ENCODE measurements around the gene CCDC150. TPM values are rescaled to one million over a fixed set of nuclear protein-coding genes. Genes with fewer than 3 reads are reported as not detected.

Gene CCDC150
- total RNA-seq, 1 experiment from 2014 or later = 29.2 TPM

DNA sequence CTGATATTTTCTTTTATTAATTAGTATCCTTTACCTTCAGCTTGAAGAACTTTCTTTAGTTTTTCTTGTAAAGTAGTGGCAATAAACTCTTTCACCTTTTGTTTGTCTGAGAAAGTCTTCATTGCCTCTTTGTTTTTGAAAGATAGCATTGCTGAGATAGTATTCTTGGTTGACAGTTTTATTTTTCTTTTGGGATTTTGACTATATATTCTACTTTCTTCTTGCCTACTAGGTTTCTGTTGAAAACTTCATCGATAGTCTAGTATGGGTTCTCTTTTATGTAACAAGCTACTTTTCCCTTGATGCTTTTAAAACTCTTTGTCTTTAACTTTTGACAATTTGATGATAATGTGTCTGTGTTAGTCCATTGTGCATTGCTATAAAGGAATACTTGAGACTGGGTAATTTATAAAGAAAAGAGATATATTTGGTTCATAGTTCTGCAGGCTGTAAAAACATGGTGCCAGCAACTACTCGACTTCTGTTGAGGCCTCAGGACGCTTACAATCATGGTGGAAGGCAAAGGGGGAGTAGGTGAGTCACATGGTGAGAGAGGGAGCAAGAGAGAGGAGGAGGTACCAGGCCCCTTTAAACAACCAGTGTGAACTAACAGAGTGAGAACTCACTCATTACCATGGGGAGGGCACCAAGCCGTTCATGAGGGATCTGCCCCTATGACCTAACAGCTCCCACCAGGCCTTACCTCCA is 12.0 kb downstream of the CCDC150 start:
- Histone ChIP-seq H3K4me3 (replicated peaks in 1 of 2; ENCODE audit: low read depth in 1 of 2, low read length in 2 of 2) (no peak overlapping the region), H3K27ac (ENCODE audit: low read depth, low read length) (no peak overlapping the region), H3K9ac (ENCODE audit: low read length) (no peak overlapping the region), H3K4me2 (ENCODE audit: low read length) (no peak overlapping the region), H3K36me3 (ENCODE audit: control insufficient read depth in 1 of 2, insufficient read depth in 2 of 2, low read length in 2 of 2) (peaks cover 0 to 9% of the 10 kb centered on the region in 2 experiments; a peak in 1 of 4 replicates), H3K27me3 (ENCODE audit: insufficient read depth, low read length) (no peaks in the 10 kb centered on the region), H3K79me2 (ENCODE audit: insufficient read depth, low read length) (peaks cover 71% of the 10 kb centered on the region), H2AFZ (ENCODE audit: low read depth, low read length, poor library complexity, severe bottlenecking) (no peak overlapping the region), H3K9me3 (ENCODE audit: control insufficient read depth in 1 of 2, insufficient read depth in 1 of 2, low read depth in 1 of 2, low read length in 2 of 2) (peaks cover 0 to 16% of the 10 kb centered on the region in 2 experiments; a peak in 3 of 4 replicates), H3K4me1 (ENCODE audit: control insufficient read depth in 1 of 2, insufficient read depth in 2 of 2, low read length in 2 of 2) (no peaks in the 10 kb centered on the region), H4K20me1 (ENCODE audit: insufficient read depth) (no peaks in the 10 kb centered on the region), H3K9me2 (ENCODE audit: insufficient read depth) (no peaks in the 10 kb centered on the region)
- POLR2A ChIA-PET = interaction anchor here (0.6 kb wide), 1 partner anchor 857 kb away, joined by 3 read pairs; no protein-coding TSS in a partner anchor
- TF ChIP-seq SRF (IDR thresholded peaks at IDR 0.05; ENCODE audit: low read depth) (no peak), JUND (IDR thresholded peaks at IDR 0.05) (no peak), ZNF274 (IDR thresholded peaks at IDR 0.05; ENCODE audit: low read depth, low read length) (peak; percentile 56)
- intact Hi-C loops (cut with micrococcal nuclease) = no loop called here
- ATAC-seq = no peak
- RAD21 ChIA-PET (ENCODE audit: low non-redundant PET in 1 of 2, low total read pairs in 2 of 2, uncharacterized antibody in 2 of 2, unreplicated experiment in 2 of 2) = no interaction called here
- no TSS peak for BruUV-seq (replicated peaks)
- CTCF ChIA-PET = no interaction called here
- no peak for DNase-seq (ENCODE audit: low read depth, low spot score)

DNA sequence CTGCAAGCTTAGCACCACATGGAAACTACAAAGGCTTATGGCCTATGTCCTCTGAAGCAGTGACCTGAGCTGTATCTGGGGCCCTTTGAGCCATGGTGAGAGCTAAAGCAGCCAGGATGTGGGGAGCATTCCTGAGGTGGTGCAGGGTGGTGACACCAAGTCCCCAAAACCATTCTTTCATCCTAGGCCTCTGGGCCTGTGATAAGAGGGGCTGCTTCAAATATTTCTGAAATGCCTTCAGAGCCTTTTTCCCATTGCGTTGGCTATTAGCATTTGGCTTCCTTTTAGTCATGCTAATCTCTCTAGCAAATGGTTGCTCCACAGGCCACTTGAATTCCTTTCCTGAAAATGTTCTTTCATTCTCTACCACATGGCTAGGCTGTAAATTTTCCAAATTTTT is 13.4 kb downstream of the CCDC150 start:
- ATAC-seq (no peak), DNase-seq (ENCODE audit: low read depth, low spot score) (no peak)
- Histone ChIP-seq H3K27ac (ENCODE audit: low read depth, low read length) (no peak overlapping the region), H2AFZ (ENCODE audit: low read depth, low read length, poor library complexity, severe bottlenecking) (no peak overlapping the region), H3K4me2 (ENCODE audit: low read length) (no peak overlapping the region), H3K9me3 (ENCODE audit: control insufficient read depth in 1 of 2, insufficient read depth in 1 of 2, low read depth in 1 of 2, low read length in 2 of 2) (peaks cover 0 to 16% of the 10 kb centered on the region in 2 experiments; a peak in 3 of 4 replicates), H3K9ac (ENCODE audit: low read length) (no peak overlapping the region), H3K4me3 (replicated peaks in 1 of 2; ENCODE audit: low read depth in 1 of 2, low read length in 2 of 2) (no peak overlapping the region), H3K27me3 (ENCODE audit: insufficient read depth, low read length) (no peaks in the 10 kb centered on the region), H3K4me1 (ENCODE audit: control insufficient read depth in 1 of 2, insufficient read depth in 2 of 2, low read length in 2 of 2) (no peaks in the 10 kb centered on the region), H3K36me3 (ENCODE audit: control insufficient read depth in 1 of 2, insufficient read depth in 2 of 2, low read length in 2 of 2) (peaks cover 0 to 7% of the 10 kb centered on the region in 2 experiments; a peak in 1 of 4 replicates), H3K9me2 (ENCODE audit: insufficient read depth) (no peaks in the 10 kb centered on the region), H4K20me1 (ENCODE audit: insufficient read depth) (no peaks in the 10 kb centered on the region), H3K79me2 (ENCODE audit: insufficient read depth, low read length) (peaks cover 61% of the 10 kb centered on the region)
- no TSS peak for BruUV-seq (replicated peaks)
- ChIA-PET RAD21 (ENCODE audit: low non-redundant PET in 1 of 2, low total read pairs in 2 of 2, uncharacterized antibody in 2 of 2, unreplicated experiment in 2 of 2) (no interaction called here), CTCF (no interaction called here), POLR2A (no interaction called here)
- TF ChIP-seq POLR2AphosphoS5 (IDR thresholded peaks at IDR 0.05; ENCODE audit: low read depth, low read length) = no peak
- TF ChIP-seq TCF7L2 (IDR thresholded peaks at IDR 0.05; ENCODE audit: borderline replicate concordance, extremely low read depth, insufficient read depth, insufficient read length) = no peak
- no peak for TF ChIP-seq EZH2phosphoT487 (IDR thresholded peaks at IDR 0.05; ENCODE audit: borderline replicate concordance)
- TF ChIP-seq EZH2 (IDR thresholded peaks at IDR 0.05) = no peak
- no peak for TF ChIP-seq RAD21 (IDR thresholded peaks at IDR 0.05; ENCODE audit: low read depth)
- TF ChIP-seq SIN3A (IDR thresholded peaks at IDR 0.05; ENCODE audit: low read depth) = no peak
- intact Hi-C loops (cut with micrococcal nuclease) = no loop called here
